ENCODE results near the gene ADORA1. TPM values are rescaled to one million over a fixed set of nuclear protein-coding genes. Genes with fewer than 3 reads are reported as not detected.

The ADORA1 gene
- total RNA-seq, 2 experiments from 2014 or later = not detected

DNA sequence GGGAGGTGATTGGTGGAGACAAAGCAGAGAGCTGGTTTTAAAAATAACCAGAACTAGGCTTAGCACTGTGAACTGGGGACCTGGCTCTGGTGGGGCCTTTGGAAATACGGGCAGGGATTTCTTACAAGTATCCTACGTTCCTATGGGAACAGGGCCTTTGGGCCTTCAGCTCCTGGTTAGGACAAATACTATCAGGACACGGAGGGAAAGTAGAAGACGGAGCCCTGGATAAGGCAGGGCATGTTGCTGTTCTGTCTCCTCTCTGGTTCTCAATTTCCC, 36.4 kb upstream of the ADORA1 start:
- H3K36me3 ChIP-seq (ENCODE audit: insufficient read depth, low read length) = no peaks in the 10 kb centered on the region

DNA sequence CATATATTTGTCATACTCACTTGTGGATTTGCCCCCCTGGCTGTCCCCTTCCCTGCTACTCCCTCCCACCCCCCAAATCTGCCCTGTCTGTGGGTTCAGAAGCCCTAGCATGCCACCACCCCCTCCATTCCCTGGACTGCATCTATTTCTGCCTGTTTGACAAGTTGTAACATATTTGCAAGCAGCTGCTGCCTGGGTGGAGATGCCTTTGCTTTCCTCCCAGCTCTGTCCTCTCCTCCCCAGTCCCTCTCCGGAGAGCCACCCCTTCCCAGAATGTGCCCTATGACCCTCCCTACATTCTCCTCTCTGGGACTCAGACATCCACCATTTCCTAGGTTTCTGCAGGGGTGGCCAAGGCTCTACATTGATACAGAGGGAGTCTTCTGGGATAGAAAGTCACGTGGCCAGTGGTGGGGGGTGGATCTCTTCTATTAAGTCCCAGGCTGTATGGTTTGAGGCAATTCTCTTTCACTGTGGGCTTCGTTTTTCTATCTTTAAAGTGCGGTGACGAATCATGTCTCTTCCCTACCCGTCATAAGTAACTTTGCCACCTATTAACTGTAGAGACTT, 35.7 kb upstream of the ADORA1 start:
- H3K4me1 Mint-ChIP-seq (ENCODE audit: low read depth) = no peaks in the 10 kb centered on the region
- no peak overlapping the region for H3K27ac Mint-ChIP-seq
- H3K27ac ChIP-seq (ENCODE audit: low read depth in 1 of 2, low read length in 2 of 2) = no peak overlapping the region
- H3K4me1 ChIP-seq (ENCODE audit: insufficient read depth, low read length) = no peaks in the 10 kb centered on the region
- ATAC-seq (ENCODE audit: poor library complexity) (no peak), DNase-seq (no peak)
- ChIA-PET POLR2A (no interaction called here), CTCF (no interaction called here)
- peaks cover 5 to 9% of the 10 kb centered on the region in 2 experiments for H3K27me3 ChIP-seq (ENCODE audit: control insufficient read depth in 1 of 2, insufficient read depth in 2 of 2, low read length in 2 of 2)
- H3K36me3 Mint-ChIP-seq (ENCODE audit: low read depth) = no peaks in the 10 kb centered on the region
- no peaks in the 10 kb centered on the region for H3K36me3 ChIP-seq (ENCODE audit: insufficient read depth, low read length)
- H3K9me3 ChIP-seq (ENCODE audit: control insufficient read depth in 1 of 2, insufficient read depth in 1 of 2, low read length in 2 of 2) = peaks cover 0 to 11% of the 10 kb centered on the region in 2 experiments
- H3K9me3 Mint-ChIP-seq = peaks cover 16% of the 10 kb centered on the region
- H3K27me3 Mint-ChIP-seq = peaks cover 45% of the 10 kb centered on the region
- H3K4me3 Mint-ChIP-seq = no peak overlapping the region
- intact Hi-C loops (cut with DNase I, micrococcal nuclease) = no loop called here
- no peak overlapping the region for H3K4me3 ChIP-seq (ENCODE audit: low read length)
- TF ChIP-seq, protein P1, sequence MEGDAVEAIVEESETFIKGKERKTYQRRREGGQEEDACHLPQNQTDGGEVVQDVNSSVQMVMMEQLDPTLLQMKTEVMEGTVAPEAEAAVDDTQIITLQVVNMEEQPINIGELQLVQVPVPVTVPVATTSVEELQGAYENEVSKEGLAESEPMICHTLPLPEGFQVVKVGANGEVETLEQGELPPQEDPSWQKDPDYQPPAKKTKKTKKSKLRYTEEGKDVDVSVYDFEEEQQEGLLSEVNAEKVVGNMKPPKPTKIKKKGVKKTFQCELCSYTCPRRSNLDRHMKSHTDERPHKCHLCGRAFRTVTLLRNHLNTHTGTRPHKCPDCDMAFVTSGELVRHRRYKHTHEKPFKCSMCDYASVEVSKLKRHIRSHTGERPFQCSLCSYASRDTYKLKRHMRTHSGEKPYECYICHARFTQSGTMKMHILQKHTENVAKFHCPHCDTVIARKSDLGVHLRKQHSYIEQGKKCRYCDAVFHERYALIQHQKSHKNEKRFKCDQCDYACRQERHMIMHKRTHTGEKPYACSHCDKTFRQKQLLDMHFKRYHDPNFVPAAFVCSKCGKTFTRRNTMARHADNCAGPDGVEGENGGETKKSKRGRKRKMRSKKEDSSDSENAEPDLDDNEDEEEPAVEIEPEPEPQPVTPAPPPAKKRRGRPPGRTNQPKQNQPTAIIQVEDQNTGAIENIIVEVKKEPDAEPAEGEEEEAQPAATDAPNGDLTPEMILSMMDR (IDR thresholded peaks at IDR 0.05) = no peak

More for the DNA sequence above, 36.4 kb upstream of the ADORA1 start:
- Mint-ChIP-seq H3K27ac (no peak overlapping the region), H3K4me3 (no peak overlapping the region), H3K4me1 (ENCODE audit: low read depth) (no peaks in the 10 kb centered on the region), H3K36me3 (ENCODE audit: low read depth) (no peaks in the 10 kb centered on the region), H3K27me3 (peaks cover 43% of the 10 kb centered on the region), H3K9me3 (peaks cover 15% of the 10 kb centered on the region)
- Histone ChIP-seq H3K9me3 (ENCODE audit: control insufficient read depth in 1 of 2, insufficient read depth in 1 of 2, low read length in 2 of 2) (peaks cover 0 to 11% of the 10 kb centered on the region in 2 experiments), H3K27ac (ENCODE audit: low read depth in 1 of 2, low read length in 2 of 2) (no peak overlapping the region), H3K27me3 (ENCODE audit: control insufficient read depth in 1 of 2, insufficient read depth in 2 of 2, low read length in 2 of 2) (peaks cover 5 to 9% of the 10 kb centered on the region in 2 experiments), H3K4me1 (ENCODE audit: insufficient read depth, low read length) (no peaks in the 10 kb centered on the region), H3K4me3 (ENCODE audit: low read length) (no peak overlapping the region)
- TF ChIP-seq, protein P1 (IDR thresholded peaks at IDR 0.05) = no peak
- ChIA-PET POLR2A (no interaction called here), CTCF (no interaction called here)
- DNase-seq = no peak
- no peak for ATAC-seq (ENCODE audit: poor library complexity)
- intact Hi-C loops (cut with DNase I, micrococcal nuclease) = no loop called here

DNA sequence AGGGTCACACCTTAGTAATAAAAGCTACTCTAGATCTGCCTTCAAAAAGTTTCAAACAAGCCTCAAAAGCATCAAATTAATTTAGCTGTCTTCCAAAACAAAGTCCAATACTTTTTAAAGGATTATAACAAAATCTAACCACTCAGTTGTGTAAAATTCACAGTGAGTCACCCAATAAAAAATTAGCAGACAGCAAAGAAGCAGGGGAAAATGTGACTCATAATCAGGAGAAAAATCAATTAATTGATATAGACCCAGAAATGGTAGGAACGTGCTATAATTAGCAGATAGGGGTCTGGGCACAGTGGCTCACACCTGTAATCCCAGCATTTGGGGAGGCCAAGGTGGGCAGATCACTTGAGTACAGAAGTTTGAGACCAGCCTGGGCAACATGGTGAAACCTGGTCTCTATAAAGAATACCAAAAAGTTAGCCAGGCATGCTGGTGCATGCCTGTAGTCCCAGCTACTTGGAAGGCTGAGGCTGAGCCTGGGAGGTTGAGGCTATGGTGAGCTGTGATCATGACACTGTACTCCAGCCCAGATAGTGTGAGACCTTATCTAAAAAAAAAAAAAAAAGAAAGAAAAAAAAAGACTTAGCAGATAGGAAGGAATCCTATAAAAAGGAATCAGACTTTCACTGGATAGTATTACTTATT, 33.6 kb upstream of the ADORA1 start:
- Mint-ChIP-seq H3K27me3 (peaks cover 41% of the 10 kb centered on the region), H3K4me1 (ENCODE audit: low read depth) (no peaks in the 10 kb centered on the region), H3K9me3 (peaks cover 16% of the 10 kb centered on the region), H3K4me3 (no peak overlapping the region), H3K36me3 (ENCODE audit: low read depth) (no peaks in the 10 kb centered on the region), H3K27ac (no peak overlapping the region)
- ChIA-PET CTCF (interaction anchor here (0.6 kb wide), 1 partner anchor 367 kb away, joined by 3 read pairs; no protein-coding TSS in a partner anchor), POLR2A (no interaction called here)
- TF ChIP-seq, protein P1 (IDR thresholded peaks at IDR 0.05) = no peak
- H3K27me3 ChIP-seq (ENCODE audit: control insufficient read depth in 1 of 2, insufficient read depth in 2 of 2, low read length in 2 of 2) = peaks cover 9 to 12% of the 10 kb centered on the region in 2 experiments
- peaks cover 0 to 11% of the 10 kb centered on the region in 2 experiments for H3K9me3 ChIP-seq (ENCODE audit: control insufficient read depth in 1 of 2, insufficient read depth in 1 of 2, low read length in 2 of 2)
- H3K4me3 ChIP-seq (ENCODE audit: low read length) = no peak overlapping the region
- no peak overlapping the region for H3K27ac ChIP-seq (ENCODE audit: low read depth in 1 of 2, low read length in 2 of 2)
- H3K4me1 ChIP-seq (ENCODE audit: insufficient read depth, low read length) = no peaks in the 10 kb centered on the region
- ATAC-seq (ENCODE audit: poor library complexity) (no peak), DNase-seq (no peak)
- intact Hi-C loops (cut with DNase I, micrococcal nuclease) = no loop called here
- H3K36me3 ChIP-seq (ENCODE audit: insufficient read depth, low read length) = no peaks in the 10 kb centered on the region
